NT2/D1 (cell line): Measurements from ENCODE around the gene PDS5A.

Experiments
- SUZ12 ChIP-seq: IDR thresholded peaks from 2 replicates; pipeline ENCODE4 v1.6.1; 2011; ENCODE audit not compliant: insufficient read length, insufficient read depth; ENCODE audit errors: extremely low read depth
- YY1 ChIP-seq: IDR thresholded peaks from 2 replicates; pipeline ENCODE4 v1.6.1; 2011; ENCODE audit not compliant: insufficient read length, insufficient read depth
- ZNF274 ChIP-seq: IDR thresholded peaks from 2 replicates; pipeline ENCODE4 v1.6.1; 2011; ENCODE audit warnings: mild to moderate bottlenecking, low read depth, low read length

GRCh38 chr4:39987485-39987884 is 9.8 kb upstream of the PDS5A start:
- TF ChIP-seq ZNF274: no peak
- TF ChIP-seq SUZ12: no peak
- no peak for TF ChIP-seq YY1
